GM19395 (cell line): ENCODE results near the gene DUSP2.

Experiments used
- ATAC-seq: cut with Tn5 transposase; IDR thresholded peaks from one replicate; pipeline ENCODE4 v1.9.1; 2021; ENCODE audit warnings: mild to moderate bottlenecking, moderate library complexity; ENCODE audit not compliant: unreplicated experiment

Gene DUSP2

DNA sequence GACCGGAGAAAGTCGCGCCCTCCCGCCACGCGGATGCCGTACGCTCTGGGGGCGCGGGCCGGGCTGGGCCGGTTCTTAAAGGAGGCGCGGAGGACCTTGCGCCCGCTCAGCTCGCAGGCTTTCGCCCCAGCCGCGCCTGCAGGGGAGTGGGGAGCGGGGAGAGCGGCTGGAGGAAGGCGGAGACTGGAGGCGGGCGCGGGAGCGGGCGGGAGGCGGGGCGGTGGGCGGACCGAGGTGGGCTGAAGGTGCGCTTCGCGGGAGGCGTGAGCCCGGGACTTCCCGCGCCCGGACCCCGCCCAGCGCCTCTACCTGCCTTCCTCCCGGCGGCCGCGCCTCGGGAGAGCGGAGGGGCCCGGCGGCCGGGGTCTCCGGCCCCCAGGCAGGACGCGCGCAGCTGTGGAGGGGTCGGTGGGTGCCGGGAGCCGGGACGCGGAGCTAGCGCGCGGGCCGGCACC is 28.8 kb downstream of the DUSP2 start, which contains the start of gene ADRA2B:
Gene ADRA2B, minus strand, starts transcription at position 148 of the 455 bp plus-strand sequence. CDS start 422 bp downstream, outside the sequence.
- peak; percentile 46 for ATAC-seq

DNA sequence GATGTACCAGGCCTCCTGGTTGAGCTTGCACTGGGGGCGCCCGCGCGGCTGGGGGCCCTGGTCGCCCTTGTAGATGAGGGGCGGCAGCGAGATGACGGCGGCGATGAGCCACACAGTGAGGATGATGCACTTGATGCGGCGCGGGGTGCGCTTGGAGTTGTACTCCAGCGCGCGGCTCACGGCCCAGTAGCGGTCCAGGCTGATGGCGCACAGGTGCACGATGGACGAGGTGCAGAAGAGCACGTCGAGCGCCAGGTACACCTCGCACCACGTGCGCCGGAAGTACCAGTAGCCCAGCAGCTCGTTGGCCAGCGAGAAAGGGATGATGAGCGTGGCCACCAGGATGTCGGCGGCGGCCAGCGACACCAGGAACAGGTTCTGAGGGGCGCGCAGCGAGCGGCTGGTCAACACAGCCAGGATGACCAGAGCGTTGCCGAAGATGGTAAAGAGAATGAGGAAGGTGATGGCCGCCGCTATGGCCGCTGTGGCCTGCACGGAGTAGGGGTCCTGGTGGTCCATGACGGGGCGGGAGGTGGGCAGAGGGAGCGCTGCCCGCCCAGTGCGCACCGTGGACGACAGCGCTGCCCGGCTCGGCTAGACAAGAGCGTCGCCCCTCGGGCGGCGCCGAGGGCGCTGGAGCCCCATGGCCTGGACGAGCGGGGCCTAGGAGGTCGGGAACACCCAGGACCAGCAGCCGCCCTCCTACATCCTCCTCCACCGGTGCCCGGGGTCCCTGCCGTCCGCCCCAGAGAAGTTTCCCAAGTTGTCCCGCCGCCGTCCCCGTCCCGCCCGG is 29.4 kb downstream of the DUSP2 start:
- no peak for ATAC-seq

DNA sequence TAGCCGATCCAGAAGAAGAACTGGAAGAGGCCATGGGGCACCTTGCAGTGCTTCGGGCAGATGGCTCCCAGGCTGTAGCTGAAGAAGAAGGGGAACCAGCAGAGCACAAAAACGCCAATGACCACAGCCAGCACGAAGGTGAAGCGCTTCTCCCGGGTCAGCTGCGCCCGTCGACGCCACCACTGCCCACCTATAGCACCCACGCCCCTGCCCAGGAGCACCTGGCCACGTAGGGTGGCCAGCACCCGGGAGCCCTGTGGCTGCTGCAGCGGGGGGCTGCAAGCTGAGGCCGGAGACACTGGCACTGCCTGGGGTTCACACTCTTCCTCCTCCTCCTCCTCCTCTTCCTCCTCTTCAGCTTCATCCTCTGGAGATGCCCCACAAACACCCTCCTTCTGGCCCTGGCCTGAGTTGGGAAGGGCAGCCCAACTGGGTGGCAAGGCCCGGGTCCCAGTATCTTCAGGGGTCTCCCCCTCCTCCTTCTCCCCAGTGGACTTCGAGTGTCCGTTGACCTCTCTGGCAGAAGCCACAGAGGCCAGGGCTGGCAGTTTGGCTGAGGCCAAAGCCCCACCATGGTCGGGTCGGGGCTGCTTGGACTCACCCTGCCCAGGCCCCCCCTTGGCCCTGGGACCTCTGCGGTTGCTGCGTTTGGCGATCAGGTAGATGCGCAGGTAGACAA is 30.2 kb downstream of the DUSP2 start:
- ATAC-seq = no peak

DNA sequence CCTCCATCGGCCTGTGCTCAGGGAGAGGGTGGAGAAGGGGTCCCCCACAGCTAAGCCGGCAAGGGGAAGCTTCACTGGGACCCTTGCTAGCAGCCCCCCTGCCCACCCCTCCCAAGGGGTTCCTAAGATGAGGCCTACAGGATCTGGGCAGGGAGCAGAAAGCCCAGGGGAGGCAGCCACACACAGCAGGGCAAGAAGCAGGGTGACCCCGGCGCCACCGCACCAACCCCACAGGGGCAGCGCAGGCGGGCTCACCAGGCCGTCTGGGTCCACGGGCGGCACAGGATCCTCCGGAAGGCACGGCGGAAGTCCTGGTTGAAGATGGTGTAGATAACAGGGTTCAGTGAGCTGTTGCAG is 30.7 kb downstream of the DUSP2 start:
- ATAC-seq = no peak

DNA sequence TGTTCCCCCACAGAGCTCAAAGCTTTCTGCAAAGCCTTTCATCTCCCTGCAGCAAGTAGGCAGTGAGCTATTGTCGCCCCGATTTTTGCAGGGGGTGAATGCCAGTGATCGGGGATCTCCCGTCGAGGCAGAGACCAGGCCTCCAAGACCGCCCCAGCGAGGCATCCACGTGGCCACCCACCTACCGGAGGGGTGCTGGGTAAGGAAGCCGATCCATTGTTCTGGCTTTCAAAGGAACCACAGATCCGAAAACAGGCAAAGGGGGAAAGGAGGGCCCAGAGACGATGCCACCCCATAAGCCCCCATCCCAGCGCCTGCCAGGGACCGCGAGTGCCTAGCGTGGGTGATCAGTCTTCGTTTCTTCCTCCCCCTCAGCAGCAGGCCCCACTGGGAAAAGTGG is 31.3 kb downstream of the DUSP2 start:
- ATAC-seq = no peak

DNA sequence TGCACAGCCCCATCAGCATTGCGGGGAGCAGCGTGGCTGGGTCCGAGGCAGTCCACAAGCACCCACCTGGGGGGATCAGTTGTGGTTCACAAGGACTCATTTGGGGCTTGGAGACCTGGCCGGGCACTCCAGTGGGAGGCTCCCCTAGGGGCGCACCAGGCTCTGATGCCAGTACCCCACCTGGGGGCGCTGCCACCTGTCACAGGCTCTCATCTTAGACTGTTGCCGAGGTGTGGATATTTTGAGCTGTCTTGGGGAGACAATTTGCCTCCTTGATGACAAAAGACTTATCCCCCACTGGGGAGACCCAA is 31.9 kb downstream of the DUSP2 start:
- ATAC-seq = no peak

DNA sequence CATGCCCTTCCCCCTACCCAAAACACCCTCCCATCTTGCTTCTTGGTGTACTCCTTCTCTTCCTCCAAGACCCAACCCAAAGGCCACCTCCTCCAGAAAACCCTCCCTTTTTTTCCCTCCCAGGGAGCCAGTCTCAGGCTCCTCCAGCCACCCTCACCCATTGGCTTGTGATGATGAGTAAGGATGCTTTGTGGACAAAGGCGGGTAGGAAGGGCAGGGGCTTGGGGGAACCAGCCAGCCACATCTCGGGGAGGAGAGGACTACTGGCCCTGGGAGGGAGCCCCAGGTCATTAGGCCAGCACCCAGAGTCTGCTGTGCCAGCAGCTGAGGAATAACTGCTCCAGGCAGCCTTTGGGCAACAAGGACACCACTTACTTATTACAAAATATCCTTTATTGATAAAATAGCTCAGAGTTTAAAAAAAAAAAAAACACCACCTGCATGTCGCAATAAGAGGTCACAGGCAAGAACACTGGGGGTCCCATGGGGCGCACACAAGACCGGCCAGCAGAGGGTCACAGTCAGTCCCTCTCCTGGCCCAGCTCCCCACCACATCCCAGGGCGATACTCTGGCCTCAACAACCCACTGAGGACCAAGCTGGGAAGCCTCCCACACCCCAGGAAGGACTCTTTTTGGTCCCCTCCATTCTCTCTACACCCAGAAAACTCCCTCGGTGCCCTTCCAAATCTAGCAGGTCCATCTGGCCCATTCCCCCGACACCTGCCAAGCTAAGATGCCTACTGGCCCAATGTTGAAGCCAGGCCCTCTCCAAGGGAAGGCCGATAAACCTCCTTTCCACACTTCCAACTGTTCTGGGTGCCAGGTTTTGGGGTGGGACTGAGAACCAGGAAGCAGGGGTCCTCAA is 32.5 kb downstream of the DUSP2 start:
- ATAC-seq = no peak

DNA sequence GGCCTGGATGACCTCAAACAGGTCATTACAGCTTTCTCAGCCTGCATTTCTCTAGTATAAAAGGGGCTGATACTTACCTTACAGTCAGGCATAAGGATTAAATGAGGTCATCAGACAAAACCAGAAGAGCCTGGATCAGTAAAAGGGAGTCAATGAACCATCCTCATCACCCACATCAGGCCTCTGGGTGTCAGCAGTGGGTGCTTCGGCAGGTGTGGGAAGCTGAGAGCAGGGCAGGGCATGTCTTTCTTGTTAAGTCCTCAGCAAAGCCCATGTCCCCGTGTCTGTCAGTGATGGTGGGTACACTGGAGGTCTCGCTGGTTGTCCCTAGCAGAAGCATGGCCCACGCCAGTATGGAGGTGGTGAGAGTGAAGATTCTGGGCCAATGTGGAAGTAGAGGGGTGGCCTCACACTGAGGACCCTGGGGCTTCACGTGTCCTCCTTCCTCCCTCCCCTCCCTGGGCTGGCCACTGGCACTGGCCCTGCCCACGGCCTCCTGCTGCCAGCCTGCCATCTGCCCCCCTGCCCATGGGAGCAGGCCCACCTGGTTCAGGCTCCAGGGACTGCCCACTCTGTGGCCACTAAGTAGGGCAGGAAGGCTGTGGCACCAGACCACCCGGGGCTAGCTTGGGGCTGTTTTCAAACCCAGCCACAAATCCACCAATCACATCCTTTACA is 33.3 kb downstream of the DUSP2 start:
- no peak for ATAC-seq

DNA sequence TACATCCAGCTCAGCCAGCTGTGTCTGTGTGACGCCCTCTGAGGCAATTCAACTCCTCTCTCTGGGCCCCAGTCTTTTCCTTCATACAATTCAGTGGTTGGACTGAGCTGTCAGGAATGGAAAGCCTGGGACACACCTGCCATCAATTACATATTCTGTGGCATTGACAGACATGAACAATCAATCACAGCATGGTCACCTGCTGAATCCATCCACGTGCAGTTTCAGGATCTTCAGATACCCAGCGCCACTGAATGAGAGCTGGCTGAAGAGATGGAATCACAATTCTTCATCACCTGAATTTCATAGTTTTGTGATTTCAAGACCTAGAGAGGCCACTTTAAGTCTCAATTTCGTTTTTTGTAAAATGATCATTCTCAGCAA is 34.0 kb downstream of the DUSP2 start:
- no peak for ATAC-seq

DNA sequence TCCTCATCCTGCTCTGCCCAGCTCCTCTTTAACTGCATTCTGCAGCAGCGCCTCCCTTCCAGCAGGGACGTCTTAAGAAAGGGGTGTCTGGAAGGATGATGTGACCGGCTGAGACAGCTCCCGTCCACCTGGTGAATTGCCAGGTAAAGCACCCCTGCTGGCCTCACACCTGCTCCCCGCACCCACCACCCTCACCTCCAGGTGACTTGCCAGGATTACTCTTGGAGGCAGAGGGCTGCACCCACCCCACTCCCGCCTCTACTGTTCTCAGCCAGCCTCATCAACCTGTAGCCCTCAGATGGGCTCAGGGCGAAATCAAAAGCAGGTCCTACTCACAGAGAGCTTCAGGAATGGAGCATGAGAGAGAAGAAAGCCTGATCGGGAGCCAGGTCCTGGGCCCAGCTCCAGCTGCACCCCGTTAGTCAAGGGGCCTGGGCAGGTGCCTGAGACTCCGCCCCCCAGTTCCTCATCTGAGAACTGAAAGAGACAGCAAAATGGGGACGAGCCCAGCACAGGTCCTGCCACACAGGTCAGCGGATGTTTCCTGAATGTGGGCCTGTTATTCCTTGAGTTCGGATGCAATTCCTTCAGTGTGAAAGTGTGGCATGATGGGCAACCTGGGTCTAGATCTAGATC is 34.5 kb downstream of the DUSP2 start:
- no peak for ATAC-seq

DNA sequence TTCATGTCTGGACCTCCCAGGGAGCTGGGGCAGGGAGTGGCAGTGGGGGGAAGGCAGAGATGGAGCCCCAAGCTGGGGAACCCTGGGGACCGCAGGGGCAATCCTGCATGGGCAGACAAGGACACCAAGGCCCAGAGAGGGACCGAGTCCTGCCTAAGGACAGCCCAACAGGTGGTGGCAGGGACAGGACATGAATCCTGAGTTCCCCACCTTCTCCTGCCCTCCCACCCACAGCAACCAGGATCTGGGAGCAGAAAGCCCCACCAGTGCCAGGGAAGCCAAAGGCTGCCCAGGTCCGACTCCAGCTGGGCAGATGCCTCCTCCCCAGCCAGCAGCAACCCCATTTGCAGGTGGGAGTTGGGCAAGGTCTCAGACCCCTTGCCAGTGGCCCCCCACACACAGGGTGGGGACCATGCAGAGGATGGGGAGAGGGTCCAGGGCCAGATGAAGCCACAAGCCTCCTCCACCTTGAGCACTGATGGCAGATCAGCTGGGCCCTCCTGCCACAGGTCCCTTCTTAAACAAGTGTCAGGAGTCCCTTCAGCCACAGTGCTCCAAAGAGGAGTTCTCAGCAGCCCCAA is 35.2 kb downstream of the DUSP2 start:
- ATAC-seq = no peak

DNA sequence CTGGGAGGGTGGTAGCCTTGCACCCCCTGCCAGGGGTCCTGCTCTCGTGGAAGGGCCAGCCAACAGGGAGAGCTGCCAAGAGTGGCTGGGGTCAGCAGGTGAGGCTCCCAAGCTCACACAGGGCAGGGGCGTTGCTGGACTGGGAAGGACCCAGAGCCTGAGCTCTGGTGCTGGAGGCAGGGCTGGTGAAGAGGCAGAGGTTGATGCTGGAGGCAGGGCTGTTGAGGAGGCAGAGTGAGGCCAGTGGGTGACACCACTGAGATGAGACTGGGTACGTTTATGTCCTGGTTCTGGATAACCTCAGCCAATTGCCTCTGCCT is 35.9 kb downstream of the DUSP2 start:
- ATAC-seq = no peak

DNA sequence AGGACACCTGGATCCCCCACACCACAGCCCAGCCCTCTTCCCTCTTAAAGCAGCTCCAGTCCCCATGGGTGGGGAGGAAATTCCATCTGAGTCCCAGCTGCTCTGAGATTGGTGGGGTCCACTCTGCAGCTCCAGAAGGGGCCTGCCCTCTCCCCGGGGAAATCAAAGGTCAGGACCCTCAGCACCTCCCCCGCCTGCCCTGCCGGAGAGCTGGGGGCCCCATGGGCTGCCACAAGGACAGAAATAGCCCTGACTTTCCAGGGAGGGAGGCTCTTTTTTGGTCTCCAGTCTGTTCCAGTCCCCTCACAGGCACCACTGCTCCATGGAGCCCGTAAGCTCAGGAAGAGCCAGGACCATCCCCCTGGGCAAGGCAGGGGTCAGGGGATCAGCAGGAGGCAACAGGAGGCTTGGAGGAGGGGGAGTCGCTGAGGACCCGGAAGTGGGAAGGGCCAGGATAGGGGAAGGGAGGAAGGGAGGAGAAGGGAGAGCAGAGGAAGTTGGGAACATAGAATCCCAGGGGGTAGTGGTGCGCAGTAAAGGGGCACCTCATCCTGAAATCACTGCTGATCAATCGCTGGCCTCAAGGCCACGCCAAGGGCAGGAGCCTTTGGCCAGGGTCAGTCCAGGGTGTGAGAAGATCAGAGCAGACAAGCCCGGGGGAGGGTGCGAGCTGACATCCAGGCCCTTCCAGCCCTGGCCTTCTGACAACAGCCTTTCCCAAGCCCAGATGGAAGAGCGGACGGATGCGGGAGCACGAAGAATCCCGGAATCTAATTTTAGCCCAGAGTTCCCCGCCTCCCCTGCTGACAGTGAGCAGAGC is 36.5 kb downstream of the DUSP2 start:
- no peak for ATAC-seq

DNA sequence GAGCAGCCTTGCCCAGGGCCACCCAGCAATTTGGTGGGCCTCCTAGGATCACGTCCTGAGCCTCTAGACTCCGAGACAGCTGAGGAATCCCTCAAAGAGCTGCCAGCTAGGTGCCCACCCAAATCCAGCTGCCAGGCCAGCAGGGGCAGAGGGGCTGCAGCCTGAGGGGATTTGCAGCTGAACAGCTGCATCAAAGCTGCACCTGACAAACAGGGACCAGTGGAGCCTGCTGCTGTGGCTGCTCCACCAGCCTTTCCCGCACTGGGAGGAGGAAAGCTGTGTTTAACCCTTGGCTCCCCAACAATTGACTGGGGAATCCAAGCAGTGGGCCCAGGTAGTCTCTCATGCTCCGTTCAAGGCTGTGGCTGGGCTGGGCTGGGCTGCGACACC is 37.1 kb downstream of the DUSP2 start:
- ATAC-seq = no peak

DNA sequence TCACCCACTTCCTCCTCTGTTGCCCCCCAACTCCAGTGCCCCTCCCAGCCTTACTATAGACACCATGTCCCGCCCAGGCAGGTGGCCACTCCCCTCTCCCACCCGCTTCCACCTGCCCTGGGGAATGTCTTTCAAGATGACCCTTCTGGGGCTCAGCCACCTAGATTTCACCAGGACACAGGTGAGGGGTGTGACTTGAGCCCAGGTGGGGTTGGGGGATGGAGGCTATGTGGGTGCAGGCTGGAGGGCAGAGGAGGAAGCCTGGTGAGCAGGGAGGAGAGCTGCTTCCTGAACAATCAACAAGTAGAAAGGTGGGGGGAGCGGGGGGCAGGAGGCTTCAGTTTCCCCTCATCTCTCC is 37.6 kb downstream of the DUSP2 start:
- ATAC-seq = no peak

DNA sequence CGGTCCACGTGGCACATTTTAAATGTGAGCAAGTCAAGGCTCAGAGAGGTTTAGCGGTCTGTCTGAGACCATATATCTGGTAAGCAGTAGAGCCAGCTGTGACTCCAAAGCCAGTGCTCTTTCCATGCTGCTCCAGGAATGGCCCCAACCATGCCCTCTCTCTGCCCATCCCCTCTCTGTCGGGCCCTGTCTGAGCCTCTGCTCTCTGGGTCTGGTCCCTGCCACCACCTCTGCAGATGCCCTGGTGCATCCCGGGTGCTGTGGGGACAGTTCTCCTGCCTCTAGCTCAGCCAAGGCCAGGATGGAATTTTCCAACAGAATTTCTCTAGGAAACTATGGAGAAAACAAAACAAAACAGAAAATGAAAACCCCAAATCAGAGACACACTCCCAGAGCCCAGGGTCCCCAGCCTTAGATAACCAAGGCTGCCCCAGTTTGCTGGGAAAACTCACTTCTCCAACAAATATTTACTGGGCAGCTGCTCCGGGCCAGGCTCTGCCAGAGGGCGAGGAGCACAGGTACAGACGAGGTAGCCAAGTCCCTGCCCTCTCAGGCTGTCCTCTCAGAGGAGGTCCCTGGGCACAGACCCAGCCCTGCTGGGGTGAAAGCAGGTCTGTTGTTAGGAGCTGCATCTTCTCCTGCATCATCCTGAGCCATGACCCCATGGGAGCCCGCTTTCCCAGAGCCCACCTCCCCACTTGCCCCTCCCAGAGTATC is 38.1 kb downstream of the DUSP2 start:
- no peak for ATAC-seq

DNA sequence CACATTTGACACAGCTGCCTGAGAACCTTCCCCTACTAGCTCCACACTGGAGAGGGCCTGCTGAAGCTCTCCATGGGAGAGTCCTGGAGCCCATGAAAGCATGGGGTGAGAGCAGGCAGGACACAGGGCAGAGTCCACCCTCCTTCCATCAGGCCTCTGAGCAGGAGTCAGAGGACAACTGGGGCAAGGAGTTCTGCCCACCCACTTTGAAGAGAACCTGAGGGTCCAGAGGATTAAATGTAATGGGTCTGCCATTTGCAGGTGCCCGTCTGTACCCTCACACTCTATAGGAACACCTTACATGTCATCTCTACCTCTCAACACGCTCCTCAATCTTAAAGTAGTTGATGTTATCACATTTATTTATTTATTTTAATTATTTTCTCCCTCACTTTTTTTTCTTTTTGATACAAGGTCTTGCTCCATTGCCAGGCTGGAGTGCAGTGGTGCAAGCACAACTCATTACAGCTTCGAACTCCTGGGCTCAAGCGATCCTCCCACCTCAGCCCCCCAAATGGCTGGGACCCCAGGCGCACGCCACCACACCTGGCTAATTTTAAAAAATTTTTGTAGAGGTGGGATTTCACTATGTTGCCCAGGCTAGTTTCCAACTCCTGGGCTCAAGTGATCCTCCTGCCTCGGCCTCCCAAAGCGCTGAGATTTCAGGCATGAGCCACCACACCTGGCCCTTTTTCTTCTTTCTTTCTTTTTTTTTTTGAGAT is 39.1 kb downstream of the DUSP2 start:
- no peak for ATAC-seq

DNA sequence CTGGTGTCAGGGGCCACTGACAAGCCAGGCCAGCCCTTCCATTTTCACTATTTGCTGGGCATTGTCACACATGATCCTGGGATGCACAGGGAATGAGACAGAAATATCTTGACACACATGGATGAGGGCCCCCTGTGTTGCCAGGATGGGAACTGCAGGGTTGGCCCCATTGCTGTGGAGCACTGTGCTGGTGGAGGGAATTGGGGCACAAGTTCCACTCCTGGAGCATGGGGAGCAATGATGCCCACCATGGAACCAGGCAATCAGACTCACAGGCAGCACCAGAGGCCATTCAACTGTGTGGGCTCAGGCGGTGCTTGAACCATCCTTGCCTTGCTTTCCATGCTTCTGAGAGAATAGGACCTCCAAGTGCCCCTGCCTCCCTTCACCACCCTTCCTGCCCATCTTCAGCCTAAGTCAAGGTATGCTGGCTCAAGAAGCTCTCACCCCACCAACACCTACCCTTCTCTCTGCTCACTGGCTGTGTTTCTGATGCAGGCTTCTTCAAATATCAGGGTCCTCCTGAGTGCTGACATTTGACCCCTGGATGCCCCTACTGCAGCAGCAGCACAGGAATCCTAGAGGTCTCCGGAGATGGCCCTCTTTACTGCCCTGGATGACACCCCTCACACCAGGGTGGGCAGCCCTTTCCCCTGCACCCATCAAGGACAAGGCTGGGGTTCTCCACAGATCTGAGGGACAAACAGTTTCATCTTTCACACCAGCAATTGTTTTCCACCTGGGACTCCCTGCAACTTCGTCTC is 39.9 kb downstream of the DUSP2 start:
- ATAC-seq = no peak
